HEK293 (cell line): ENCODE measurements around the gene CD55.

Source experiments
- CTCF ChIP-seq: fragments of 450-650 bp; formaldehyde crosslinking; IDR thresholded peaks from 2 replicates; pipeline ENCODE4 v1.5.1; 2016; ENCODE audit warnings: missing biosample characterization, missing genetic modification characterization
- ELK4 ChIP-seq: IDR thresholded peaks from 2 replicates; pipeline ENCODE4 v1.6.1; 2011; ENCODE audit warnings: mild to moderate bottlenecking, low read depth, low read length, borderline replicate concordance
- GLI4 ChIP-seq: fragments of 450-650 bp; formaldehyde crosslinking; IDR thresholded peaks from 2 replicates; pipeline ENCODE4 v1.5.1; 2016; ENCODE audit warnings: missing biosample characterization, missing genetic modification characterization
- SALL2 ChIP-seq: fragments of 450-650 bp; formaldehyde crosslinking; IDR thresholded peaks from 2 replicates; pipeline ENCODE4 v1.5.0; 2017; ENCODE audit warnings: missing biosample characterization, mild to moderate bottlenecking, missing genetic modification characterization, borderline replicate concordance
- YY1 ChIP-seq: fragments of 450-650 bp; formaldehyde crosslinking; IDR thresholded peaks from 2 replicates; pipeline ENCODE4 v1.5.1; 2018; ENCODE audit warnings: missing biosample characterization, missing genetic modification characterization
- ZNF202 ChIP-seq: fragments of 450-650 bp; formaldehyde crosslinking; IDR thresholded peaks from 2 replicates; pipeline ENCODE4 v1.5.1; 2016; ENCODE audit warnings: missing biosample characterization, missing genetic modification characterization, borderline replicate concordance
- ZNF274 ChIP-seq, 2 experiments: fragments of 200-500 bp in 1 of 2; fragments of 450-650 bp in 1 of 2; sonication (Bioruptor generic) in 1 of 2; formaldehyde crosslinking in 1 of 2; IDR thresholded peaks; 2 replicates each; pipeline versions ENCODE4 v1.5.1 to v1.6.1; 2014 to 2016; ENCODE audit warnings: borderline replicate concordance in 1 of 2, inconsistent platforms in 1 of 2, low read length in 1 of 2, missing biosample characterization in 1 of 2, missing genetic modification characterization in 1 of 2
- ZNF830 ChIP-seq: fragments of 450-650 bp; IDR thresholded peaks from 2 replicates; pipeline ENCODE4 v1.5.0; 2018; ENCODE audit warnings: missing biosample characterization, missing genetic modification characterization, low read depth, mild to moderate bottlenecking, moderate library complexity

- TF ChIP-seq CTCF (tag by site-specific recombination) (no peak), ZNF830 (no peak), ZNF202 (no peak), YY1 (tag by site-specific recombination) (no peak), ZNF274 (IDR thresholded peaks at IDR 0.05; ENCODE audit: low read length) (no peak), ZNF274 (tag by site-specific recombination; IDR thresholded peaks at IDR 0.05; ENCODE audit: borderline replicate concordance) (no peak), ELK4 (no peak), SALL2 (tag by site-specific recombination) (no peak), GLI4 (tag by site-specific recombination) (no peak)
Observed at GRCh38 chr1:207312604-207312920, 8.9 kb upstream of the CD55 start.
